Left hindlimb (tissue), 1 donor: ENCODE results near the gene CXADR.
"Not testable (repeated sequence)": the region's sequence is repeated elsewhere in the genome, so short reads cannot be mapped to it uniquely, and the experiment has no call there.

ENCODE experiments used
- DNase-seq: peaks from one replicate; pipeline ENCODE4 v3.0.0-alpha.2; 2018

Gene CXADR

DNA sequence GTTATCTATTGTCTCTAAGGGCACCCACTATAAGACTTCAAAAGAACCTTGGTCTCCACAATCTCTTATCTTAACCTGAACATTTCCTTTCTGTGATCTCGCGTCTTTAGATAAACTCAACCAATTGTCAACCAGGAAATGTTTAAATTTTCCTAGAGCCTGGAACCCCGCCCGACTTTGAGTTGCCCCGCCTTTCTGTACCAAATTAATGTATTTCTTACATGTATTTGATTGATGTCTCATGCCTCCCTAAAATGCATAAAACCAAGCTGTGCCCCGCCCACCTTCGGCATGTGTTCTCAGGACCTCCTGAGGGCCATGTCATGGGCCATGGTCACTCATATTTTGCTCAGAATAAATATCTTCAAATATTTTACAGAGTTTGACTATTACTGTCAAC, 5.9 kb upstream of the CXADR start:
- DNase-seq: no peak

DNA sequence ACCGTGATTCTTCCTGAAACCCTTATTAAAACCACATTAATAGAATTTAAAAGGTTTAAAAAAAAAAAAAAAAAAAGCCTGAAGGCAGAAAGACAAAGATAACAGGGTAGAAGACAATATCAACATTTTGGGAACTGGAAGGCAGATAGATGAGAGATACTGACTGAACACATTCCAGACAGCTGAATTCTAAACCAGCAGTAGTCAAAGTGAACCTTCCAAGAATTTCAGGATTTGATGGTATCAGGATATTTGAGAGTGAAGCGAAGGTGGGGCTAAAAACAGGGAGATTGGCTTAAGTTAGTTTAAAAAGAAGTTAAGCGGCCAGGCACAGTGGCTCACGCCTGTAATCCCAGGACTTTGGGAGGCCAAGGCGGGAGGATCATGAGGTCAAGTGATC, 5.3 kb upstream of the CXADR start:
- no peak for DNase-seq

DNA sequence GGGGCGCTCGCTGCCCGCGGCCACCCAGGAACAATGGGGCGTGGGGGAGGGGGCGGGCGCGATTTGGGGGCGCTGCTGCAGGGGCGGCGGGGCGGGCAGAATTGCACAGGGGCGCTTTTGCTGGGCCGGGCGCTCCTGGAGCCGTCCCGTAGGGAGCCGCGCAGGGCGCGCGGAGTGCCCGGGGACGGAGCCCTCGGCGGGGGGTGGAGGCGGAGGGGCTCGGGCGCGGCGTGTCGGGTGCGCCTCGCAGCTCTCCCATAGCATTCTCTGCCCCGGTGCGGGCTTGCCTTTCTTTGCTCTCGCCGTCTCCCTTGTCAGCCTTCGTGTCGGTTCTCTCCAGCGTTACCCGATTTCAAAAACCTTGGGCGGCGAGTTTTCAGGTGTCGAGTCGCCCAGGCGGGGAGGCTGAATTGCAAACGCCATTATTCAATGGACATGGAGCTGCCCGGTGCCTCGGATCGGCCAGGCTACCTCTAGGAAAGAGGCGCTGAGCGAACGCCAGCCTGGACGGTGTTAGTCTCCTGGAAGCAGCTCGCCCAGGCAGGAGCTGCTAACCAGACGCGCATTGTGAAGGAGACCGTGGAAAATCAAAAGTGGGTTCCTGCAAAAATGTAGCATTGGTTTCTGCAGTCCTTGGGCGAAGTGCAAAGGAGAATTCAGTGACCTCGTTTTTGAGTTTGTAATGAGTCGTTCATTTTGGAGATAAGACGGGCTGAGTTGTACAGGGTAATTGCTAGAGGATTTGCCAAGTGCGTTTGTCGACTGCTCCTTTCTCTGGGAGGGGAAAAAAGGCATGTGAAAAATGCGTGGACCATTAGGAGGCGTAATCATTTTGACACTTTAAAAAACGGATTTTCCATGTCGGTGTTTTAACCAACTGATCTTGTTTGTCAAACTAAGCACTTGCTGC, 626 bp downstream of the CXADR start:
- DNase-seq: peak; percentile 42

DNA sequence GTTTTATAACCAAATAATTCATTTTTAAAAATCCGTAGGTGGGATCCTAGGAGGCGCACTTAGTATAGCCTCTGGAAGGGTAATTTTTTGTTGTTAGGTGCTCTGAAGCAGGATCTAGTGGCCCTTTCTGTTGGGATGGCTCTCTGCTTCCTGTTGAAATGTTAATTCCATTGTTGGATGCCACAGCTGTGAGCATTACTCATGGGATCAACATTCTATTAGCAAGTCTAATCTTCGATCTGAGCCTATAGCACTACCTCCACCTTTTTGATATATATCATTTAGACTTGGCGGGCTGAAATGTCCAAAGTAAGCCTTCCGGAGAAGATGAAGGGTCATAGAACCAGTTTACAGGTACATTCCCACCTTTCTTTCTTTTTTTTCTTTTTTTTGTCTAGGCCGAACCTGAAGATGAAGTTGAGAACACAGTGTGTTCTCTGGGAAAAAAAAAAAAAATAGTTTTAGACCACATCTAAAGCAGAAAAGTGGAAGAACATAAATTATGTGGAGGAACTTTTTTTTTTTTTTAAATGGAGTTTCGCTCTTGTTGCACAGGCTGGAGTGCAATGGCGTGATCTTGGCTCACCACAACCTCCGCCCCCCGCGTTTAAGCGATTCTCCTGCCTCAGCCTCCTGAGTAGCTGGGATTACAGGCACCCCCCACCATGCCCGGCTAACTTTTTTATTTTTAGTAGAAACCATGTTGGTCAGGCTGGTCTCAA, 1.4 kb downstream of the CXADR start:
- no peak for DNase-seq

DNA sequence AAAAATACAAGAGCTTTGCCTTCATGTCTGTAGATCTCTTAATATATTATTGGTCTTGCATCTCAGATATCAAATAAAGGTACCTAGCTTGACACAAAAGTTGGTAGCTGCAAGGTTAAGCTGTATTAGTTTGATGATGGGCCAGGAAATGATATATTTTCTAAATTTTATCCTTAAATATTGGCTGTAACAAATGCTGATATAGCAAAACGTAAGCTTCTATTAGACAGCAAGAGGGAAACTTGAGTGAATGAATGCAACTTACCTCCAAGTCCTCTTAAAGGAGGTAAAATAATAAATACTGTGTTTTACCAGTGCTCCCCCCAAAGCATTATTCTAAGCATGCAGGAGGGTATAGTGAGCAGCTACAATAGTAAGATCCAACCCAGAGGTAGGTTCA, 4.2 kb downstream of the CXADR start:
- DNase-seq: not testable (repeated sequence)

DNA sequence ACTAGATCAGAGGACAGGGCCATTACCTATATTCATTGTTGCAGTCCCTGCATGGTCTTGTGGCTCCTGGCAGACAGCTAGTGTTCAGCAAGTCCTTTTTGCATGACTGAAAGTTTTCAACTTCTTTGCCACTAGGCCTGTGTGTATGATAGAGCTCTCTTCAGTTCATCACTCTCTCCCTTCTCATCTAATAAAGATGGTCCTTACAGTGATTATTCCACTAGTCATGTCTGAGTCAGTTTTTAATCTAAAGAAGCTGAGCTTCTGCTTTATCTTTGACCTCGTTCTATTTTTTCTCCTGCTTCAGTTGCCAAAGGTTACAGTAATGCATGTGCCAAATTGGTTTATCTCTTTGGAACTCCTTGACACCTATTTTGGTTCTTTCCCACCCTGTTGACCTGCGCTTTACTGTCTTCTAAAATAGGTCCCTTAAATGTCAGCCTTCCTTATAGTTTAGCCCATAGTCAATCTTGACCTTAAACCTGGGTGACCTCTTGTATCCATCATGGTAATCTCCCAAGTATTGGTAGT, 6.4 kb downstream of the CXADR start:
- no peak for DNase-seq

DNA sequence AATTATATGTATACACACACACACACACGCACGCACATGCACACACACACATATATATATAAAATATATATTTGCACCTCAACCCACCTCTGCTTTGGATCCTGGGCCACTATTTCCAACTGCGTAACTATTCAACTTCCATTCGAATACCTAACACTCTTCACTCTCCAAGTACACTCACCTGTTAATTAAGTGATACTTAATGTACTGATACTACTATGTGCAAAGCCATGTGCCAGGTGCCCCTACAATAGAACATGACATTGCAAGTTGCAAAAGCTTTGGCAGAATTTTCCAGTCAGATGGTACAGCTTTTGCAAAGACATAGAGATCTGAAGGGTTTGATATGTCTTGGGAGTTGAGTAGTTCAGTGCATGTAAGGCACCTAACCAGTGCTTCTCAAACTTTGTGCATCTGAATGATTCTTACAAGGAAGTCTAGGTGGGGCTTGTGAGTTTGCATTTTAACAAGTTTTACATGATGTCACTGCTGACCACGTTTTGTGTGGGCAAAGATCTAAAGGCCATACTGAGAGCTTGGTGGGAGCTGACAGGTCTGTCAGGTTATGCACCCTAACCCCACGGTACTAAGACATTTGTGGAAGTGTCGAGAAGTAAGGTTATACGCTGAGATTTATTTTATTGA, 7.2 kb downstream of the CXADR start:
- DNase-seq: no peak

DNA sequence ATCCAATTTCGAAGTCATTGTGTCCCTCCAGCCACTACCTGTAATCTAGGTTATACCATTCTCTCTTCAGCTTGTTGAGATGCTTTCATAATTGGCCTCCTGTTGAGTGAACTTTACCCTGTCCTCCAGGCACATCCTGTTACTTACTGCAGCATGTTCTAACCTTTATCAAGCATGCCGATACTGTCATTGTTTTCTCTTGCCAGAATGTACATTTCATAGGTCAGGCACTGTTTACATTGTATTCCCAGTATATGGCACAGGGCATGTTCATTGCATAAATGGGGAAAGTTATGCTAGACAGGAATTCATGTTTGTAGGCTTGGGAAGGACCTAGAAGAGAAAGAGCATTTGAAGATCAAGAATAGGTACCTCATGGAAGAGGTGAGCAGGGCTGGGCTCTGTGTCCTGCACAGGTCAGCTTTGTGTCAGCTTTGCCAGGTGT, 10.2 kb downstream of the CXADR start:
- no peak for DNase-seq

DNA sequence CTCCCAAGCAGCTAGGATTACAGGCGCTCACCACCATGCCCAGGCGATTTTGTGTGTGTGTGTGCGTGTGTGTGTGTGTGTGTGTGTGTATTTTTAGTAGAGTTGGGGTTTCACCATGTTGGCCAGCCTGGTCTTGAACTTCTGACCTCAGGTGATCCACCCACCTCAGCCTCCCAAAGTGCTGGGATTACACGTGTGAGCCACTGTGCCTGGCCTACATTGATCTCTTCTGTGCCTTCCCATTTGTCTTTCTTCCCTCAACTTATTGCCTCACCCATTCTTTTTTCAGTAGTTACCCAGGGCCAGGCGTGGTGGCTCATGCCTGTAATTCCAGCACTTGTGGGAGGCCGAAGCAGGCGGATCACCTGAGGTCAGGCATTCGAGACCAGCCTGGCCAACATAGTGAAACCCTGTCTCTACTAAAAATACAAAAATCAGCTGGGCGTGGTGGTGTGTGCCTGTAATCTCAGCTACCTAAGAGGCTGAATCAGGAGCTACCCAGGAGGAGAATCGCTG, 11.2 kb downstream of the CXADR start:
- not testable (repeated sequence) for DNase-seq

DNA sequence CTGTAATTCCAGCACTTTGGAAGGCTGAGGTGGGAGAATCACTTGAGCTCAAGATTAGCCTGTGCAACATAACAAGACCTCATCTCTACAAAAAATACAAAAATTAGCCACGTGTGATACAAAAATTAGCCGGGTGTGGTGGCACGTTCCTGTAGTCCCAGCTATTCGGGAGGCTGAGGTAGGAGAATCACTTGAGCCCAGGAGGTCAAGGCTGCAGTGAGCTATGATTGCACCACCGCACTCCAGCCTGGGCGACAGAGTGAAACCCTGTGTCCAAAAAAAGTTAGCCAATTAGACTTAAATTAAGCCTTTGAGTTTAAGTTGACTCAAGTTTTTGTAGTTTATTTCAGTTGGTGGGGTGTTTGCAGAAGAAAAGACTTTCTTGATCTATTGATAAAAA, 11.8 kb downstream of the CXADR start:
- DNase-seq: no peak

DNA sequence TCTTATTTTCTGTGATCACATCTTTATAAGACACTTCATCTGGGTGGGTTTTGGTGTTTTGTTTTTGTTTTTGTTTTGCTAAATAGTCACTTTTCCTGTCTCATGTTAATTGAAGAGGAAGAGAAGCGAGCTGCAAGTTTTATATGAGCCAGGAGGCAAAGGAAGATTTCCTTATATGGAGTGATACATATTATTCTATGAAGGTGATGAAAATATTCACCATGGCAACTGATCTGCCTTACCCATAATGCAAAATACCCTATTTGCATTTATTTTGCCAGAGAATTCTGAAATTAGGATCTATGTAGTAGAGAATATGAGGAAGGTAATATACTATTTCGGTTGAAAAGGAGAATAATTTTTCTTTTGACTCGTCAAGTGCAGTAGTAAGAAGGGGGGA, 13.9 kb downstream of the CXADR start:
- DNase-seq: no peak

DNA sequence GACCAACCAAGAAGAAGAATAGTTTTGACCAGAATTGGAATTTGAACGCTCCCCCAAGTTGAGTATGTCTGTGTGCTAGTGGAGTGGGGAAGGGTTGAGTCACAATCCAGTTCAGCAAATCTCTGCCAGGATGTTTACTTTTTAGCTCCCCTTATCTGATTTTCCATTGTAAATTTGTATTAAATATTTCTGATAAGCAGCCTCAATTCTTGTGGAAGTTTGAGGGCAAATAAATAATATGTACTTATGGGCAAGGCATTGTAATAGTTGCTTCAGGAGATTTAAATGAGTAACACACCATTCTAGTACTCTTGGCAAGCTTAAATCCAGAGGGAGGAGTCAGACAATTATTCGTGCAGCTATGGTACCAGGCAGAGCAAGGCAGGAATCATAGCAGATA, 14.4 kb downstream of the CXADR start:
- no peak for DNase-seq

DNA sequence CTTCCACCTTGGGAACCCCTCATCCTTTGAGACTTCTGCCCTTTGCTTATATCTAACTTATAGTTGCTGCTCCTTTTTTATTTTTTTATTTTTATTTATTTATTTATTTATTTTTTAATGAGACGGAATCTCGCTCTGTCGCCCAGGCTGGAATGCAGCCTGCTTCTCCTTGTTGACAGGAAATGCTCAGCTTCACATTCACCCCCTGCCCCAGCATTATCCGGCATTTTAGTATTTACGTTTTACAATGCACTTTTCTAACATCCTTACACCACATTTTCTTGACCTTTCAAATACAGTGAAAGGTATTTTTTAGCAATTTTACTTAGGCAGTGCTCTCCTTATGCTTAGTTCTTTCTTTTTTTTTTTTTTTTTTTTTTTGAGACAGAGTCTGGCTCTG, 14.9 kb downstream of the CXADR start:
- DNase-seq: no peak

DNA sequence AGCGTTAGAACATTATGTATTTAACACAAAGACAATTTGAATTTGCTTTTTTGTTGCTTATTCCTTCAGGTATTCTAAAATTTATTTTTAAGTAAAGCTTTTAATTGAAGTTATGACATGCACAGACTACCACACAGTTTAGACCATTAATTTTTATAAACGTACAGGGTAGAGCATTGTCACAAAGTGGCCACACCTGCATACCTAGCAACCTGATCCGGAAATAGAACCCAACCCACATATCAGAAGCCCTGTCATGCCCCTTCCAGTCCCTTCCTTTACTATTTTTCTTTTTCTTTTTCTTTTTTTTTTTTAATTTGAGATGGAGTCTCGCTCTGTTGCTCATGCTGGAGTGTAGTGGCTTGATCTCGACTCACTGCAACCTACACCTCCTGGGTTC, 16.8 kb downstream of the CXADR start:
- DNase-seq: no peak

DNA sequence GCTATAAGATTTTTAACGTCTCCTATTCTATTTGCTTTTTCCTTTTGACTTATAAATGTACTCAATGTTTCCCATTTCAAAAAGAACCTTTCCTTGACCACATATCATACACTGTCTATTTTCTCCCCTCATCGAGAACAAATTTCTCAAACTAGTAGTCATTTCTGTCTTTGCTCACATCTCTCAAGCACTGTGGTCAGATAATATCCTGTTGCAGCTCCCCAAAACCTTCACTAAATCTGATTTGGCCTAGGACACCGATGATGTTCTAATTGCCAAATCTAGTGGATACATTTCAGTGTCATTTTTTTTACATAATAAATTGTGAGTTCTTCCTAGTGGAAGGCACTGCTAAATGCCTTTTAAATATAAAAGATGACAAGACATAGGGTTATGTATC, 19.4 kb downstream of the CXADR start:
- no peak for DNase-seq

DNA sequence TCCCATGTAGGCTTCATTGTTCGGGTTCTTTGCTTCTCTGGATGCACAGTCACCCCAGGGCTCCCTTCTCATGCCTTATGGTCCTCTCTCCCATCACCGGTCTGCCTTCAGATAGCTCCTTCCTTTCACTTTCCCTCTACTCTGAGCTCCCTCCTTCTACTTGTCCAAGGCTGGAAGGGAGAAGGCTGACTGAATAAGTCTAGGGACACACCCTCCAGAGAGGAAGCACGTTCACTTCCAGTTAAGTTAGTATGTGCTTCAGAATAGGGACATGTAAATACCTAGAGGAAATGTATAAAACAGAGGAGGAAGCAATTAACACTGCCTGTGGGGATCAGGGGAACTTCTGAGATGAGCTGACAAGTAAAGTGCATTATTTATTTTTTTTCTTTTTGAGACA, 23.5 kb downstream of the CXADR start:
- no peak for DNase-seq

DNA sequence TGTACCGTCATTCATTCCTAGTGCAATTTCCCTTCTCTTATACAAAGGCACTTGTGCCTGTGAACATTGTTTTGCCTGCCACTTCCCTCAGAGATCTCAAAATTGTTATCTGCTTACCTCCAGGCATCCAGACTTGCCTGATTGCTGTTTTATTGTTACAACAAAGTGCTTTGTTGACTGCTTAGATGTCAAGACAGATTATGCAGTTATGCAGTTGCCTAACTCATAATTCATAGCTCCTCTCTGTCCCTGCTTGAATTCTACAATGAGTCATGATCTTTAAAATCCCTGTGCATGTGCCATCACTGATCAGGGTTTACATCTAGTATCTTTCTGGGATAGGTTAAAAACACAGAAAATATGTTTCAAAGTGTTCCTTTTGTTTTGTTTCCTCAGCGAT, 24.5 kb downstream of the CXADR start:
- no peak for DNase-seq

DNA sequence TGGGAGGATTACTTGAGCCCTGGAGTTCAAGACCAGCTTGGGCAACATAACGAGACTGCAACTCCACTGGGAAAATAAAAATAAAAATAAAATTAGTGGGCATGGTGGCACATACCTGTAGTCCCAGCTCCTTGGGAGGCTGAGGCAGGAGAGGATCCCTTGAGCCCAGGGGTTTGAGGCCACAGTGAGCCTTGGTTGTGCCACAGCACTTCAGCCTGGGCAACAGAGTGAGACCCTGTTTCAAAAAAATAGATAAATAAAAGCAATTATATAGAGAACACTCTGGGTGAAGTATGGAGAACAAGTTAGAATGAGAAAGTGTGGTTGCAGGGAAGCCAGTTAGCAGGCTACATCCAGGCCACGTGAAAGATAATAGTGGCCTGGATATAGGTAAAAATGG, 25.7 kb downstream of the CXADR start:
- no peak for DNase-seq

DNA sequence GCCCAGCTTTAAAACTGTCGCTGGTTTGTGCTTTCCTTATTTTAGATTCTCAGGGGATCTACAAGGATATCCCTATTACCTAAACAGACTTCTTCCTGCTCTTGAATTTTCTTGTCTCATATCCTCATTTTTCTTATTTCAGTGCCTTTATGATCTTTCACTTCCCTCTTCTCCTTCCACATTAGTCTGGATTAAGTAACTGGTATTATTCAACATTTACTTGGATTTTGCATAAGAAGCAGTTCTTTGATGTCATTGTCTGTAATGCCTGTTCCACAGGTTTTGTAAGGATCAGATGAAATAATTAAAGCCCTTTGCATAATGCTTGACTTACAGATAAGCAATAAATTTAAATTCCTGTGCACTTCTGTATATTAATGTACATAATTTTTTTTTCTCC, 26.5 kb downstream of the CXADR start:
- DNase-seq: no peak

DNA sequence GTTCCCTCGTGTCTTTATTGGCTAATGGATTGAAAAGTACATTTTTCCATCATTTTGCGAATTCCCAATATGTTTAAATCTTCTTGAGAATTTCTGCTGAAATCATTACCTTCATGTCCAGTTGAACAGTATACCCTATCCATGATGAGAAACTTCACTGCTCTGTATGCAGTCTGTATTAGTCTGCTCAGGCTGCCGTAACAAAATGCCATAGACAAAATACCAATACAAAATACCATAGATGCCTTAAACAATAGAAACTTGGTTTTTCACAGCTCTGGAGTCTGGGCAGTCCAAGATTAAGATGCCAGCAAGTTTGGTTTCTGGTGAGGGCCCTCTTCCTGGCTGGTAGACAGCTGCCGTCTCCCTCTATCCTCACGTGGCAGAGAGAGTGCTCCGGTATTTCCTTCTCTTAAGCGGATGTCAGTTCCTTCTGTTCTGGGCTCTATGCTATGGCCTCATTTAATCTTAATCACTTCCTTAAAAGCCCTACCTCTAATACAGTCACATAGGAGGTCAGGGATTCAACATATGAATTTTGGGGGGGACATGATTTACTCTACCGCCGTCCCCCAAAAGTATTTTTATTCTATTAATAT, 27.0 kb downstream of the CXADR start:
- no peak for DNase-seq

DNA sequence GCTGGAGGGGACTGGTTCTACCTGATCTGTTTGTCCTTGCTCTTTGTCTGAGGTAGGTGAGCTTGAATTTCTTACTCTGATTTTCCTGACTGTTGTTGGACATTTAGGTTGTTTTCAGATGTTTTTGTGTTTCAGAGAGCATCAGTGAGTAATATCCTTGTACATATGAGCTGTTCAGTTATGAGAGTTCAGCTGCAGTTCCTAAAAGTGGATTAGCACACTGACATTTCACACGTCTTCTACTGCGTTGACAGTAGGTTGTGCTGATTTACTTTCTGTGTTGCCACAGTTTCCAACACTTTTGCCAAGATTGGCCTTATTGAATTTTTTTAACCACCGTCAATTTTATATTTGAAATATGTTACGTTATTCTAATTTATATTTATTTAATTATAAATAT, 27.7 kb downstream of the CXADR start:
- no peak for DNase-seq

DNA sequence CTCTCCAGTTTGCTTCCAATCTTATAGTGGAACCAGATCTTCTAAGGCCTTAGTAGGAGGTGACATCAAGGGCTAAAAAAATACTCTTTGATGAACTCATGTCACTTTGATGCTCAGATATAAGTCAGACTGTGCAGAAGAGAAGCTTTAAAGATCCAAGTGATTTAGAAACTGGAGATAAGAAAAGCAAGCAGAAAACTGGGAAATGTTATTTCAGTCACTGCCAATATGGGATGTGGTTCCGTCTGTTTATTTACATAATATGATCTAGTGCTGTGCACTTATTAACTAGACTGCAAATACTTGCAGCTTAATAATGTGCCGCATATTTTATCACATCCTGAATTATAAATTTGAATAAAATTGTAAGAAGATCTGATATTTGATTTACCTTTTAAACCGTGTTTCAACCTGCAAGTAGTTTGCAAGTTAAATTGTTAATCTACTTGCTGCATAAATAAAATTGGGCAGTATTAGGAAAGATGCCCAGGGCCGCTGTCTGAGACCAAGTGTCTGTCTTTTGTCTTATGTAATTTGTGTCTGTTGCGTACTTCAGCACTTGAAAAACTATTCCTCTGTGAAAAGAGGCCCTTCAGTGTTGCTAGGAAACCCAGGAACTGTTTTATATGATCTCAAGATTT, 29.6 kb downstream of the CXADR start:
- no peak for DNase-seq
